SKM-1 (cell line): ENCODE measurements around the gene IL13RA1.
"Not testable (repeated sequence)": the region's sequence is repeated elsewhere in the genome, so short reads cannot be mapped to it uniquely, and the experiment has no call there.

Source experiments
- DNase-seq: peaks from one replicate; lab custom pipeline; 2025; ENCODE audit not compliant: unreplicated experiment; lab: John Stamatoyannopoulos, UW

The IL13RA1 gene

DNA sequence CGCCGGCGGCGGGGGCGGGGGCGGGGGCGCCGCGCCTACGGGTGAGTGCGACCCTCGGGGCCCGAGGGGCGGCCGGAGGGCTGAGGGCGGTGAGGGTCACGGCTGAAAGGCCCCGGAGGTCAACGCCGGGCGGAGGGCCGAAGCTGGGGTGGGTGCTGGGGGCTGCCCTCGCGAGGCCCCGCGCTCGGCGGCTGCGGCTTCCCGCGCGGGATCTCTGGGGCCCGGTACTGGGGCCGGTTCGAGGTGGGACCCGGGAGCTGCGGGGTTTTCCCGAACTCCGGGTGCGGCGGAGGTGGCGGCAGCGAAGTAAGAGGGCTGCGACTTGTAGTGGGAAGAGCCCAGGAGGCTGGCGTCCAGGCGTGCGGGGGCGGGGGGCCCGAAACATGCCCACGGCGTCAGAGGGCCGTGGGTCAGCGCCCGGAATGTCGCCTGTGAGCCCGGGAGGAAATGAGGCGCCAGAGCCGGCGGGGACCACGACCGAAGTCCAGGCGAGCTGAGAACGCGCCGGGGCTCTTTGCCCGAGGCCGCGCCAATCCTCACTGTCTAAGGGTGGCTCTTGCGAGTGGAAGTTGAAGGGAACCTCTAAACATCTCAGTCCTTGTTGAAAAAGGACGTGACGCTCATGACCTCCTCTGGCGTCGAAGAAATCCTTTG is 407 bp downstream of the IL13RA1 start:
- DNase-seq = no peak

GRCh38 chrX:118729042-118729652 is 1.7 kb downstream of the IL13RA1 start:
- no peak for DNase-seq

DNA sequence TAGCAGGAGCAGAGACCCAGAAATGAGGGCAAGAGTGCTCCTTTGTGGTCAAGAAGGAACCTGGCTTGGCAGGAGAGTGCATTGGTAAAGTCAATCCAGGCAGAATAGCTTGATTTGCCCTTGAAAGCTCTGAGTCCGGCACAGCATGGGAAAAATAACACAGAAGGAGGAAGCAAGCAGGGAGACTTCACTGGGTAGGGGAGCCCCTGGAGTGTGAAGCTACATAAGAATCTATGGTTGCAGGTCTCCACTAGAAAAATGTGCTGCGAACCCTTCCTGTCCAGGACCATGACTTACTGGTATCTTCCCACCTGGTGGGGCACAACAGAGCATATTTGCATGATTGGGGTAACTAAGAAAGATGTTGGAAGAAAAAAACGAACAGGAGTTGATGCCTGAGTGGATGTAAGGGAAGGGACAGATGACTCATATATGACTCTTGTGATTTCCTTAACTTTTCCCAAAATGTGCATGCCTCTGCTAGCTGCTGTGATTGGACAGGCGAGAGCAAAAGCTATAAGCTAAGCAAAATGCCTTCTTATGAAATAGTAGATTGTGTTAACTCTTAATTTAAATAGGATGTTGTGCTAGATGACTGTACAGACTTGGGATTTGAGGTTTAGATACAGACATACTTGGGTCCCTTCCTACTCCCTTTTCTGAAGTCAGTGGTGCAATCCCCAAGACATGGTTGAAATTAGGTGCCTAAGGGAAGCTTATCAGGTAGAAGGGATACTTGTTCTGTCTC is 3.3 kb downstream of the IL13RA1 start:
- no peak for DNase-seq

GRCh38 chrX:118732551-118732950 is 5.1 kb downstream of the IL13RA1 start:
- not testable (repeated sequence) for DNase-seq

GRCh38 chrX:118734909-118735308 is 7.5 kb downstream of the IL13RA1 start:
- DNase-seq = no peak

DNA sequence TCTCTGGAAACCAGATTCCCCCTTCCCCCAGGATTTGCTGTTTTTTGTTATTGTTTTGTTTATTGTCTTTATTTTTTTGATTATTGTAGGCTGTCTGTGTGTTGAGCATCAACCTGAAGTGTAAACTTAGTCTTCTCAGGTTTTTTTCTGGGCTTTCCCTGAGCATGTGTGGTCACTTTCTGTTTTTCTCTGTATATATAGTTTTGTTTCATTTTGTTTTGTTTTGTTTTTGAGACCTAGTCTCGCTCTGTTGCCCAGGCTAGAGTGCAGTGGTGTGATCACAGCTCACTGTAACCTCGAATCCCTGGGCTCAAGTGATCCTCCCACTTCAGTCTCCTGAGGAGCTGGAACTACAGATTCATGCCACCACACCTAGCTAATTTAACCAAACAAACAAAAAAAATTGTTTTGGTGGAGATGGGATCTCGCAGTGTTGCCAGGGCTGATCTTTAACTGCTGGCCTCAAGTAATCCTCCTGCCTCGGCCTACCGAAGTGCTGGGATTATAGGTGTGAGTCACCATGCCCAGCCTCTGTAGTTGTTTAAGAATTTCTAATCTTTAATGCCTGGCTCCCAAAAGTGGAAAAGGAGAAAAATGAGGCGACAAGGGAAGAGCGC is 9.1 kb downstream of the IL13RA1 start:
- no peak for DNase-seq

- DNase-seq = no peak
Observed at GRCh38 chrX:118739577-118739976, 12.2 kb downstream of the IL13RA1 start.

DNA sequence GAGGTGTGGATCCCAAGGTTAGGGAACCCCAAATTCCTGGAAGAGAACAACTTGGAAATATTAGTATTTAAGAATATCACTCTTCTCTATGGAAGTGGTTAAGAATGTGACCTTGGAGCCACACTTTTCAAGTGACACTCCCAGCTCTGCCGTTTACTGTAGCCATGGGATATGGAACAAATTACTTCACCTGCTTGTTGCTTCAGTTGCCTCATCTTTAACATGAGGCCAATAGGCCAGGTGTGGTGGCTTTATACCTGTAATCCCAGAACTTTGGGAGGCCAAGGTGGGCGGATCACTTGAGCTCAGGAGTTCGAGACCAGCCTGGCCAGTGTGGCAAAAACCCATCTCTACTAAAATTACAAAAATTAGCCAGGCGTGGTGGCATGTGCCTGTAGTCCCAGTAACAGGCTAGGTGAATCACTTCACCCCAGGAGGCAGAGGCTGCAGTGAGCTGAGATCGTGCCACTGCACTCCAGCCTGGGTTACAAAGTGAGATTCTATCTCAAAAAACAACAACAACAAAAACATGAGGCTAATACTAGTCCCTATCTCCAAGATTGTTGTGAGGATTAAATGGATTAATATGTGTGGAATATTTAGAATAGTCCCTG is 13.0 kb downstream of the IL13RA1 start:
- DNase-seq = no peak

GRCh38 chrX:118742176-118742575 is 14.8 kb downstream of the IL13RA1 start:
- DNase-seq = no peak

DNA sequence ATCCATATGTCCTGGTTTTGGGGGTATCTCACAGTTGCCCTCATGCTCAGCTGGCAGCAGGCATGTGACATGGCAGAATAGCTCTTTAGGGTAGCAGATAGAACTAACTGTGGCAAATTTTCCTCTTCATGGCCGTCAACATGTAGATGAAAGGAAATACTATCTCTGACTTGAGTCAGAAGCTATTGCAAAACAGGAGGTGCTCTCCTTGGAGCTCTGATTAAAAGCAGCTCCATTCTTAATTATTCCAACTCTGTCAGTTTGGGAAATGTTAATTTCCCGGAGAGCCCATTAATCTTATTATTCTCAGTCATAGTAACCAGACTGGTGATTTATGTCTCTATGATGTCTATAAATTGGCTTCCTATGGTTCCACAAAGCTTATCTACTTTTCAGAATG is 18.2 kb downstream of the IL13RA1 start:
- no peak for DNase-seq

GRCh38 chrX:118751950-118752783 is 24.8 kb downstream of the IL13RA1 start:
- peak; percentile 60 for DNase-seq

DNA sequence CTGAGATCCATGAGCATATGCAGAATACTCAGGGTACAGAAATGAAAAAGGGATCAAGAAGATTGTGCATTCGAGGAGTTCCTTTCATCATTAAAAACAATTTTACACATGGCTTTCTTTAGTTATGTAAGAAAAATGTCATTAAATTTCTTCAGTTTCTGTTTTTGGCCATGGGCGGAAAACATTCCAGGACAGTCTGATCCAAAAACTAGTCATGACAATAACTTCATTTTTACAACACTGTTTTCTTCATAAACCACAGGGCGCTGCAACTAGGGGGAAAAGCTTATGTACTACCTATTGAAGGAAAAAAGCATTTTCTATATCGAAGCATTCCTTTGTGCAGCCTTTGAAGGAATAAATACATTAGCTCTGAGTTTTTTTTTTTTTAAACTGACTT is 28.2 kb downstream of the IL13RA1 start:
- no peak for DNase-seq

GRCh38 chrX:118756101-118756500 is 28.7 kb downstream of the IL13RA1 start:
- peak; percentile 6 for DNase-seq

DNA sequence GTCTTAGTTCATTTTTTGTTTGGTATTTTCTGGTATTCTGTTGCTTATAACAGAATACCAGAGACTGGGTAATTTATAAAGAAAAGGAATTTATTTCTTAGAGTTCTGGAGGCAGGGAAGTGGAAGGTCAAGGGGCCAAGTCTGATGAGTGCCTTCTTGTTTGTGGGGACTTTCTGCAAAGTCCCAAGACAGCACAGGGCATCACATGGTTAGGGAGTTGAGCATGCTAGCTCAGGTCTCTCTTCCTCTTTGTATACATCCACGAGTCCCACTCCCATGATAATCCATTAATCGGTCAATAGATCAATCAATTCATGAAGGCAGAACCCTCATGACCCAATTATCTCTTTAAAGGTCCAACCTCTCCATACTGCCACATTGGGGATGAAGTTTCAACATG is 31.1 kb downstream of the IL13RA1 start:
- DNase-seq = no peak

- no peak for DNase-seq
Observed at GRCh38 chrX:118760025-118760424, 32.6 kb downstream of the IL13RA1 start.

- no peak for DNase-seq
Observed at GRCh38 chrX:118761939-118762707, 34.7 kb downstream of the IL13RA1 start.

GRCh38 chrX:118763489-118763888 is 36.1 kb downstream of the IL13RA1 start:
- DNase-seq = no peak

DNA sequence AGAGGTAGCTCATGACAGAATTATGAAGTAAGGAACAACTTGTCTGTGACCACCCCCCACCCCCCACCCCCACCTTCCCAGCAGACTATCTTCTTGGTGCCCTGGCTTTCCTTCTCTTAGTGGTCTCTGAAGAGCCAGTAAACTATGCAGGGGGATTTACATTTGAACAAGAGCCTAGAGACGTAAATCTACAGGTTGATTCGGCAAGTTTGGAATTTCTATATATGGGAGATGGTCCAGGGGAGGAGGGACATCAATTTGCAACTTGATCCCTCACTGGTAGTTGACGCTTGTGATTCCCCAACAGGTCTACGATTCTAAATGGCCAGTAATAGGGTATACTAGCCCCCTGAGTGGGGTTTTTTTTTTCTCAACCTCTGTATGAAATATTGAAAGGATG is 36.7 kb downstream of the IL13RA1 start:
- DNase-seq = no peak

- DNase-seq = no peak
Observed at GRCh38 chrX:118770133-118770760, 42.8 kb downstream of the IL13RA1 start.
